RWPE2 (cell line): Measurements from ENCODE around the gene OSGEPL1.

Experiments
- ATAC-seq: fragments of 200-7000 bp; cut with Tn5 transposase; 3 replicates; pipeline ENCODE4 v1.9.1; 2021; ENCODE audit warnings: low read depth
- DNase-seq: peaks from one replicate; pipeline ENCODE4 v3.0.0-alpha.2; 2020; ENCODE audit warnings: low spot score
- H3K27ac ChIP-seq: fragments of 450-650 bp; 2 replicates; pipeline ENCODE4 v1.5.1; 2017; ENCODE audit warnings: mild to moderate bottlenecking; ENCODE audit not compliant: poor library complexity, severe bottlenecking
- H3K27me3 ChIP-seq: fragments of 250-450 bp; sonication (Bioruptor Pico); 2 replicates; pipeline ENCODE4 v1.5.1; 2021; ENCODE audit warnings: mild to moderate bottlenecking, moderate library complexity; ENCODE audit not compliant: insufficient read depth, poor library complexity, severe bottlenecking
- H3K36me3 ChIP-seq: fragments of 250-450 bp; sonication (Bioruptor Pico); 2 replicates; pipeline ENCODE4 v1.5.1; 2020; ENCODE audit warnings: low read depth, mild to moderate bottlenecking, moderate library complexity
- H3K4me1 ChIP-seq: fragments of 250-450 bp; sonication (Bioruptor Pico); 2 replicates; pipeline ENCODE4 v1.5.1; 2021; ENCODE audit warnings: mild to moderate bottlenecking, moderate library complexity; ENCODE audit not compliant: insufficient read depth, poor library complexity, severe bottlenecking
- H3K4me3 ChIP-seq: fragments of 250-450 bp; sonication (Bioruptor Pico); 2 replicates; pipeline ENCODE4 v1.5.1; 2021; ENCODE audit warnings: mild to moderate bottlenecking, moderate library complexity; ENCODE audit not compliant: severe bottlenecking
- H3K9me3 ChIP-seq: fragments of 250-450 bp; sonication (Bioruptor Pico); 2 replicates; pipeline ENCODE4 v1.5.1; 2021; ENCODE audit warnings: mild to moderate bottlenecking, moderate library complexity; ENCODE audit not compliant: severe bottlenecking
- TF ChIP-seq, protein P1 (sequence below): fragments of 450-650 bp; IDR thresholded peaks from one replicate; pipeline ENCODE4 v1.5.1; 2017; ENCODE audit warnings: mild to moderate bottlenecking, moderate library complexity; ENCODE audit not compliant: poor library complexity, severe bottlenecking

OSGEPL1 gene

GRCh38 chr2:189762551-189763298, at the start of gene OSGEPL1:
Gene OSGEPL1, minus strand, starts transcription at chr2:189762792. Its CDS starts 1,152 bp downstream, at chr2:189761640.
- ATAC-seq (peak; percentile 96), DNase-seq (peak; percentile 94)
- H3K9me3 ChIP-seq, result no peaks in the 10 kb centered on the region
- peaks cover 7% of the 10 kb centered on the region for H3K4me1 ChIP-seq
- H3K27ac ChIP-seq, result peak within 1 kb of the TSS; percentile 83
- H3K27me3 ChIP-seq, result no peaks in the 10 kb centered on the region
- peaks cover 24% of the 10 kb centered on the region for H3K36me3 ChIP-seq
- peak within 1 kb of the TSS; percentile 66 for H3K4me3 ChIP-seq
- TF ChIP-seq, protein P1, sequence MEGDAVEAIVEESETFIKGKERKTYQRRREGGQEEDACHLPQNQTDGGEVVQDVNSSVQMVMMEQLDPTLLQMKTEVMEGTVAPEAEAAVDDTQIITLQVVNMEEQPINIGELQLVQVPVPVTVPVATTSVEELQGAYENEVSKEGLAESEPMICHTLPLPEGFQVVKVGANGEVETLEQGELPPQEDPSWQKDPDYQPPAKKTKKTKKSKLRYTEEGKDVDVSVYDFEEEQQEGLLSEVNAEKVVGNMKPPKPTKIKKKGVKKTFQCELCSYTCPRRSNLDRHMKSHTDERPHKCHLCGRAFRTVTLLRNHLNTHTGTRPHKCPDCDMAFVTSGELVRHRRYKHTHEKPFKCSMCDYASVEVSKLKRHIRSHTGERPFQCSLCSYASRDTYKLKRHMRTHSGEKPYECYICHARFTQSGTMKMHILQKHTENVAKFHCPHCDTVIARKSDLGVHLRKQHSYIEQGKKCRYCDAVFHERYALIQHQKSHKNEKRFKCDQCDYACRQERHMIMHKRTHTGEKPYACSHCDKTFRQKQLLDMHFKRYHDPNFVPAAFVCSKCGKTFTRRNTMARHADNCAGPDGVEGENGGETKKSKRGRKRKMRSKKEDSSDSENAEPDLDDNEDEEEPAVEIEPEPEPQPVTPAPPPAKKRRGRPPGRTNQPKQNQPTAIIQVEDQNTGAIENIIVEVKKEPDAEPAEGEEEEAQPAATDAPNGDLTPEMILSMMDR, result peak; percentile 78

GRCh38 chr2:189803431-189803830, 40.8 kb upstream of the OSGEPL1 start:
- DNase-seq (no peak), ATAC-seq (no peak)
- H3K27me3 ChIP-seq, result no peaks in the 10 kb centered on the region
- no peak overlapping the region for H3K27ac ChIP-seq
- no peak overlapping the region for H3K4me3 ChIP-seq
- peaks cover 96% of the 10 kb centered on the region for H3K36me3 ChIP-seq
- TF ChIP-seq, protein P1, result no peak
- H3K4me1 ChIP-seq, result peaks cover 8% of the 10 kb centered on the region
- no peaks in the 10 kb centered on the region for H3K9me3 ChIP-seq

DNA sequence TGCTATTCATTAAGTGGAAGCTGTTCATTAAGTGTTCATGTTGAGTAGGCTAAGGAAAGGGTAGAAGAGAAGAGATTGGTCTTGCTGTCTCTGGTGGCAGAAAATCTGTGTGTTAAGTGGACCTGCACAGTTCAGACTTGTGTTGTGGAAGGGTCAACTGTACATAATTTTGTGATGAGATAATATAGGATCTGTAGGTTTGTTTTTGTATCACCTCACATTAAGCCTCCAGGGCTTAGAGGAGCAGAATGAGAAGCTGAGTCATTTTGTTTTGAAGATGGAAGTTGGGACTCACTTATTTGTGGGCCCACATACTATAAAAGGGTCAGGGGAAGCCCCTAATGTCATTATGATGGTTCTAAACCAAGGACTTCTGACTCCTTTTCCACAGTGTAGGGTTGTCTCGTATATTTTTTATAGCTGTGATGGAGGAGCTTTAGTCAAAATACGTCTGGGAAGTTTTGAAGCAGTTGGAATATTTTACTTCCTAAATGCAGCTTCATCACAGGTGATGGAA, 39.9 kb upstream of the OSGEPL1 start:
- H3K36me3 ChIP-seq, result peaks cover 87% of the 10 kb centered on the region
- peaks cover 8% of the 10 kb centered on the region for H3K4me1 ChIP-seq
- ATAC-seq (no peak; the same call in 2 of the 3 replicates), DNase-seq (no peak)
- no peak overlapping the region for H3K27ac ChIP-seq
- TF ChIP-seq, protein P1, result no peak
- no peaks in the 10 kb centered on the region for H3K9me3 ChIP-seq
- H3K4me3 ChIP-seq, result no peak overlapping the region
- H3K27me3 ChIP-seq, result no peaks in the 10 kb centered on the region

DNA sequence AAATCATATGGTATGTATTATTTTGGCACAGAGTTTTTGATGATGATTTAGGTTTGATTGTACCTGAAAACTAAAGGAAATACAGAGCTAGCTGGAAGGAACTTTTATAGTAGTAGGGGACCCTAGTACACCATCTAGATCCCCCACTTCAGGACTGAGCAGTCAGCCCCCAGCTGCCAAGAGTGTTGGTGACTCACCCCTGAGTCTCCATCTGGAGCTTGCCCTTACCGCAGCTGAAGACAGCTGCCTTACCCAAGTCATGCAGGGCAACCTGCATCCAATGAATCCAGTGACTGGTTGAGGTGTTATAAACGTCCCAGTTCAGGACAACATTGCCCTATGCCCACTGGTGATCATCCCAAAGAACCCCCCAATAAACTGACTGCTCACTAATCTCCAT, 36.9 kb upstream of the OSGEPL1 start:
- ATAC-seq, result peak; percentile 89

GRCh38 chr2:189799030-189799331, 36.4 kb upstream of the OSGEPL1 start:
- no peak for ATAC-seq
- Histone ChIP-seq H3K9me3 (no peaks in the 10 kb centered on the region), H3K4me3 (no peak overlapping the region), H3K27me3 (no peaks in the 10 kb centered on the region), H3K4me1 (peaks cover 8% of the 10 kb centered on the region), H3K27ac (peak overlapping the region; percentile 15), H3K36me3 (peaks cover 87% of the 10 kb centered on the region)
- TF ChIP-seq, protein P1, result peak; percentile 54
- no peak for DNase-seq

More for the DNA sequence above, 36.9 kb upstream of the OSGEPL1 start:
- no peaks in the 10 kb centered on the region for H3K9me3 ChIP-seq
- TF ChIP-seq, protein P1, result no peak
- H3K4me3 ChIP-seq, result no peak overlapping the region
- H3K27me3 ChIP-seq, result no peaks in the 10 kb centered on the region
- H3K4me1 ChIP-seq, result peaks cover 8% of the 10 kb centered on the region
- no peak for DNase-seq
- peak overlapping the region; percentile 15 for H3K27ac ChIP-seq
- H3K36me3 ChIP-seq, result peaks cover 87% of the 10 kb centered on the region
